GM23338 (cell line): ENCODE data around the gene MYO15B. TPM values are rescaled to one million over a fixed set of nuclear protein-coding genes. Genes with fewer than 3 reads are reported as not detected.

Experiments used
- ATAC-seq: fragments of 200-7000 bp; cut with Tn5 transposase; 3 replicates; pipeline ENCODE4 v1.9.1; 2020
- DNase-seq: peaks from one replicate; pipeline ENCODE4 v3.0.0-alpha.2; 2015; ENCODE audit warnings: low spot score
- H2AFZ ChIP-seq: fragments of 200-600 bp; sonication (generic); 2 replicates; pipeline ENCODE4 v1.8.0; 2016; ENCODE audit warnings: antibody characterized with exemption, mild to moderate bottlenecking, moderate library complexity
- H3F3A ChIP-seq: fragments of 200-600 bp; sonication (generic); replicated peaks from 2 replicates; pipeline ENCODE4 v1.8.0; 2017; ENCODE audit warnings: antibody characterized with exemption, mixed run types, low read depth
- H3K27ac ChIP-seq: fragments of 200-600 bp; sonication (generic); 2 replicates; pipeline ENCODE4 v1.6.1; 2016; ENCODE audit warnings: low read depth
- H3K27me3 ChIP-seq: fragments of 200-600 bp; sonication (generic); 2 replicates; pipeline ENCODE4 v1.8.0; 2016; ENCODE audit warnings: mild to moderate bottlenecking, mixed run types, moderate library complexity; ENCODE audit not compliant: insufficient read depth
- H3K36me3 ChIP-seq: fragments of 200-600 bp; sonication (generic); 2 replicates; pipeline ENCODE4 v1.8.0; 2016; ENCODE audit warnings: mild to moderate bottlenecking; ENCODE audit not compliant: insufficient read depth
- H3K4me1 ChIP-seq: fragments of 200-600 bp; sonication (generic); 2 replicates; pipeline ENCODE4 v1.8.0; 2016; ENCODE audit warnings: mild to moderate bottlenecking, moderate library complexity; ENCODE audit not compliant: insufficient read depth
- H3K4me2 ChIP-seq: fragments of 200-600 bp; sonication (generic); 2 replicates; pipeline ENCODE4 v1.7.1; 2017; ENCODE audit warnings: mixed run types
- H3K4me3 ChIP-seq: fragments of 200-600 bp; sonication (generic); 2 replicates; pipeline ENCODE4 v1.6.1; 2016; ENCODE audit warnings: mixed run types
- H3K79me2 ChIP-seq: fragments of 200-600 bp; sonication (generic); replicated peaks from 2 replicates; pipeline ENCODE4 v1.8.0; 2017; ENCODE audit warnings: mild to moderate bottlenecking; ENCODE audit not compliant: insufficient read depth
- H3K9me2 ChIP-seq: fragments of 200-600 bp; sonication (generic); 2 replicates; pipeline ENCODE4 v1.8.0; 2017; ENCODE audit not compliant: insufficient read depth
- H4K20me1 ChIP-seq: fragments of 200-600 bp; sonication (generic); replicated peaks from 2 replicates; pipeline ENCODE4 v1.8.0; 2017; ENCODE audit warnings: mild to moderate bottlenecking; ENCODE audit not compliant: insufficient read depth
- H3K27ac Mint-ChIP-seq: 2 replicates; pipeline ENCODE4 v1.8.0; 2020; ENCODE audit warnings: inconsistent platforms, mild to moderate bottlenecking, moderate library complexity, mixed read lengths
- H3K27me3 Mint-ChIP-seq: 3 replicates; pipeline ENCODE4 v1.8.0; 2022; ENCODE audit warnings: low read depth, mild to moderate bottlenecking, moderate library complexity, mixed read lengths, inconsistent platforms; ENCODE audit not compliant: insufficient read depth, poor library complexity
- H3K36me3 Mint-ChIP-seq: 3 replicates; pipeline ENCODE4 v1.8.0; 2021; ENCODE audit warnings: low read depth, mild to moderate bottlenecking, inconsistent platforms, moderate library complexity, mixed read lengths
- H3K4me1 Mint-ChIP-seq: 3 replicates; pipeline ENCODE4 v1.8.0; 2020; ENCODE audit warnings: mild to moderate bottlenecking, inconsistent platforms, mixed read lengths
- H3K4me3 Mint-ChIP-seq: 3 replicates; pipeline ENCODE4 v1.8.0; 2021; ENCODE audit warnings: moderate library complexity, mild to moderate bottlenecking, inconsistent platforms, mixed read lengths
- H3K9me3 Mint-ChIP-seq: 3 replicates; pipeline ENCODE4 v1.8.0; 2020; ENCODE audit warnings: moderate library complexity, mild to moderate bottlenecking, inconsistent platforms, mixed read lengths
- CTCF ChIP-seq, 2 experiments: fragments of 200-600 bp in 1 of 2; sonication (generic) in 1 of 2; conservative IDR thresholded peaks; 2 replicates each; pipeline versions ENCODE4 v1.5.1 to v1.6.1; 2016 to 2017; ENCODE audit warnings: antibody characterized with exemption in 2 of 2, low read depth in 2 of 2, mild to moderate bottlenecking in 2 of 2, moderate library complexity in 1 of 2
- EZH2 ChIP-seq: fragments of 200-600 bp; sonication (generic); IDR thresholded peaks from one replicate; pipeline ENCODE4 v1.8.0; 2017; ENCODE audit warnings: antibody characterized with exemption, mild to moderate bottlenecking, low read depth; ENCODE audit not compliant: unreplicated experiment
- EZH2phosphoT487 ChIP-seq: fragments of 200-600 bp; sonication (generic); IDR thresholded peaks from one replicate; pipeline ENCODE4 v1.8.1; 2018; ENCODE audit warnings: antibody characterized with exemption; ENCODE audit not compliant: unreplicated experiment
- JUNB ChIP-seq: IDR thresholded peaks from one replicate; pipeline ENCODE4 v1.6.1; 2016; ENCODE audit warnings: antibody characterized with exemption; ENCODE audit not compliant: unreplicated experiment
- NANOG ChIP-seq: IDR thresholded peaks from 2 replicates; pipeline ENCODE4 v1.6.1; 2016; ENCODE audit warnings: antibody characterized with exemption, borderline replicate concordance
- POLR2AphosphoS5 ChIP-seq: IDR thresholded peaks from 2 replicates; pipeline ENCODE4 v1.6.1; 2016; ENCODE audit warnings: antibody characterized with exemption, low read depth
- STAT1 ChIP-seq: IDR thresholded peaks from one replicate; pipeline ENCODE4 v1.6.1; 2016; ENCODE audit warnings: antibody characterized with exemption; ENCODE audit not compliant: unreplicated experiment
- ZNF114 ChIP-seq: fragments of 250-450 bp; sonication (Bioruptor Pico); IDR thresholded peaks from 2 replicates; pipeline ENCODE4 v1.5.0; 2020; ENCODE audit warnings: mild to moderate bottlenecking, moderate library complexity
- ZNF331 ChIP-seq: fragments of 250-450 bp; sonication (Bioruptor Pico); IDR thresholded peaks from 2 replicates; pipeline ENCODE4 v1.5.0; 2020; ENCODE audit warnings: low read depth, mild to moderate bottlenecking, moderate library complexity
- ZNF462 ChIP-seq: fragments of 250-450 bp; sonication (Bioruptor Pico); IDR thresholded peaks from 2 replicates; pipeline ENCODE4 v1.5.0; 2020; ENCODE audit warnings: mild to moderate bottlenecking, moderate library complexity
- polyA plus RNA-seq: library from polyadenylated mRNA; unstranded; fragments of >200 nt; fragmentation: Nextera tagmentation; extraction: Ambion mirVana; gene quantifications from 2 replicates; pipeline ENCODE4 v1.2.1, GENCODE V29; 2016
- total RNA-seq: library from RNA; depleted of rRNA; stranded (reverse); fragments of >200 nt; shearing (Covaris generic); gene quantifications from 2 replicates; pipeline ENCODE4 v1.2.3, GENCODE V29; 2014
- TF ChIP-seq, protein P1 (sequence below): IDR thresholded peaks from one replicate; pipeline ENCODE4 v1.6.1; 2018; ENCODE audit warnings: antibody characterized with exemption; ENCODE audit not compliant: unreplicated experiment

The MYO15B gene
- total and polyA plus RNA-seq, 2 experiments from 2014 or later = 6.6 to 12.4 TPM

- TF ChIP-seq JUNB (no peak), NANOG (no peak), EZH2 (no peak)
Measured at GRCh38 chr17:75638893-75639292, 51.3 kb downstream of the MYO15B start (continued).

- Histone ChIP-seq H3K4me3 (no peak overlapping the region), H3K27me3 (no peaks in the 10 kb centered on the region), H3K4me2 (no peak overlapping the region), H4K20me1 (no peaks in the 10 kb centered on the region; the same call in 1 of the 2 replicates), H3K27ac (no peak overlapping the region), H3K4me1 (peaks cover 16% of the 10 kb centered on the region), H3F3A (no peaks in the 10 kb centered on the region), H3K36me3 (no peaks in the 10 kb centered on the region; the same call in 1 of the 2 replicates), H2AFZ (no peak overlapping the region), H3K79me2 (no peaks in the 10 kb centered on the region), H3K9me2 (0 out of 2 replicates have a peak, but pooled peaks cover 3% of the 10 kb centered on the region)
- Mint-ChIP-seq H3K27ac (no peak overlapping the region), H3K36me3 (no peaks in the 10 kb centered on the region), H3K4me3 (no peak overlapping the region), H3K4me1 (peaks cover 24% of the 10 kb centered on the region), H3K9me3 (no peaks in the 10 kb centered on the region), H3K27me3 (peaks cover 17% of the 10 kb centered on the region)
- no peak for ATAC-seq
- no peak for TF ChIP-seq EZH2
- TF ChIP-seq STAT1 = no peak
- no peak for TF ChIP-seq POLR2AphosphoS5
- no peak for TF ChIP-seq ZNF462
- TF ChIP-seq CTCF (conservative IDR thresholded peaks at IDR 0.05; ENCODE audit: low read depth in 2 of 2) = no peak
- no peak for TF ChIP-seq EZH2phosphoT487
- TF ChIP-seq ZNF331 (CRISPR knock-in tag) = no peak
- TF ChIP-seq NANOG = no peak
- no peak for TF ChIP-seq ZNF114
- TF ChIP-seq, protein P1, sequence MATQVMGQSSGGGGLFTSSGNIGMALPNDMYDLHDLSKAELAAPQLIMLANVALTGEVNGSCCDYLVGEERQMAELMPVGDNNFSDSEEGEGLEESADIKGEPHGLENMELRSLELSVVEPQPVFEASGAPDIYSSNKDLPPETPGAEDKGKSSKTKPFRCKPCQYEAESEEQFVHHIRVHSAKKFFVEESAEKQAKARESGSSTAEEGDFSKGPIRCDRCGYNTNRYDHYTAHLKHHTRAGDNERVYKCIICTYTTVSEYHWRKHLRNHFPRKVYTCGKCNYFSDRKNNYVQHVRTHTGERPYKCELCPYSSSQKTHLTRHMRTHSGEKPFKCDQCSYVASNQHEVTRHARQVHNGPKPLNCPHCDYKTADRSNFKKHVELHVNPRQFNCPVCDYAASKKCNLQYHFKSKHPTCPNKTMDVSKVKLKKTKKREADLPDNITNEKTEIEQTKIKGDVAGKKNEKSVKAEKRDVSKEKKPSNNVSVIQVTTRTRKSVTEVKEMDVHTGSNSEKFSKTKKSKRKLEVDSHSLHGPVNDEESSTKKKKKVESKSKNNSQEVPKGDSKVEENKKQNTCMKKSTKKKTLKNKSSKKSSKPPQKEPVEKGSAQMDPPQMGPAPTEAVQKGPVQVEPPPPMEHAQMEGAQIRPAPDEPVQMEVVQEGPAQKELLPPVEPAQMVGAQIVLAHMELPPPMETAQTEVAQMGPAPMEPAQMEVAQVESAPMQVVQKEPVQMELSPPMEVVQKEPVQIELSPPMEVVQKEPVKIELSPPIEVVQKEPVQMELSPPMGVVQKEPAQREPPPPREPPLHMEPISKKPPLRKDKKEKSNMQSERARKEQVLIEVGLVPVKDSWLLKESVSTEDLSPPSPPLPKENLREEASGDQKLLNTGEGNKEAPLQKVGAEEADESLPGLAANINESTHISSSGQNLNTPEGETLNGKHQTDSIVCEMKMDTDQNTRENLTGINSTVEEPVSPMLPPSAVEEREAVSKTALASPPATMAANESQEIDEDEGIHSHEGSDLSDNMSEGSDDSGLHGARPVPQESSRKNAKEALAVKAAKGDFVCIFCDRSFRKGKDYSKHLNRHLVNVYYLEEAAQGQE = no peak
- TF ChIP-seq JUNB = no peak
- DNase-seq = no peak
Measured at GRCh38 chr17:75639327-75639726, 51.7 kb downstream of the MYO15B start.
